ENCODE results near the gene TTN.

The TTN gene

DNA sequence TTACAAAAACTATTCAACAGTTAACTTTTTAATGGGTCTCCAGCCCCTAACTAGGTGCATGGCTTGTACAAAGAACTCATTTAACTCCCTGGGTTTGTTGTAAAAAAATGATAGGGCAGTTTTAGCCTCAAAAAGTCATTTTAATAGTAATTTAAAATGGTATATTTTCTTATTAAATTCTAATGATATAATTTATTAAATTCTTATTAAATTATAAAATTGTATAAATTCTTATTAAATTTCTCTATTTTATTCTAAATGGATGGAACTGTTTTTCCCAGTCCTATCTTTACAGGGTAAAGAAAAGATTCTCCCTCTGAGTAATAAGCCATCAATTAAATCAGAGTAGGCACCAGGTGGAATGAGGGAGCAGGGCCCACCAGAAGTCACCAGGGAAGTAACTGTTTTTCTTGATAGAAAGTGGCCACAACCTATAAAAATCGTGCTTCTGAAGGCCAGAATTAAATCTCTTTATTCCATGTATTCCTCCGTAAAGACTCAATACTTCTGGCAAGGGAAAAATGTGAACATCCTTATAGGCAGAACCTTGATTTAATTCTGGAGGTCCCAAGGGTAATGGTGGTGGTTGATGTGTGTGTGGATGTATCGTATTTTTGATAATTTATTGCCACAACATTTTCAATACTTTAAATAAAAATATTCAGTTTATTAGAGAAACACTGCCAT is 329.6 kb downstream of the TTN start:
- DNase-seq (ENCODE audit: extremely low spot score, insufficient read length, low read depth) (no peak), FAIRE-seq (no peak)

- FAIRE-seq: no peak
- no peak for DNase-seq (ENCODE audit: extremely low spot score, insufficient read length, low read depth)
Measured at GRCh38 chr2:178476477-178476876, 330.7 kb downstream of the TTN start.

Data from GM18507 (cell line).